ENCODE measurements around the gene PPP1R12B. TPM values are rescaled to one million over a fixed set of nuclear protein-coding genes. Genes with fewer than 3 reads are reported as not detected.
"Not testable (repeated sequence)": the region's sequence is repeated elsewhere in the genome, so short reads cannot be mapped to it uniquely, and the experiment has no call there.

The PPP1R12B gene
- total RNA-seq, 2 experiments from 2014 or later, result 19.1 to 23.5 TPM

GRCh38 chr1:202468695-202469094 lies 120.2 kb downstream of the PPP1R12B start:
- H3K27ac ChIP-seq (ENCODE audit: low read depth, low read length, poor library complexity, severe bottlenecking); H3K4me1 ChIP-seq (ENCODE audit: insufficient read depth, low read length, poor library complexity, severe bottlenecking); POLR2A ChIA-PET; H3K4me2 ChIP-seq (ENCODE audit: low read length); H3K9me3 ChIP-seq (ENCODE audit: low read length); DNase-seq (ENCODE audit: low spot score); intact Hi-C loops (cut with micrococcal nuclease; ENCODE audit: unreplicated experiment); H3K79me2 ChIP-seq (ENCODE audit: insufficient read depth, low read depth, low read length); BruUV-seq (replicated peaks); H2AFZ ChIP-seq (ENCODE audit: low read length); H3K4me3 ChIP-seq (ENCODE audit: low read depth, low read length, poor library complexity, severe bottlenecking); H3K9me2 ChIP-seq (ENCODE audit: insufficient read depth, low read length); H4K20me1 ChIP-seq (ENCODE audit: insufficient read depth, low read length); H3K36me3 ChIP-seq (ENCODE audit: insufficient read depth, low read length): not testable (repeated sequence)
- CTCF ChIA-PET (ENCODE audit: unreplicated experiment), result interaction anchor here (0.5 kb wide), 1 partner anchor 106 kb away, joined by 4 read pairs; no protein-coding TSS in a partner anchor

- H4K20me1 ChIP-seq (ENCODE audit: insufficient read depth, low read length); intact Hi-C loops (cut with micrococcal nuclease; ENCODE audit: unreplicated experiment); H3K9me2 ChIP-seq (ENCODE audit: insufficient read depth, low read length); DNase-seq (ENCODE audit: low spot score); H3K4me3 ChIP-seq (ENCODE audit: low read depth, low read length, poor library complexity, severe bottlenecking); H3K4me1 ChIP-seq (ENCODE audit: insufficient read depth, low read length, poor library complexity, severe bottlenecking); BruUV-seq (replicated peaks); H2AFZ ChIP-seq (ENCODE audit: low read length); H3K4me2 ChIP-seq (ENCODE audit: low read length); H3K27ac ChIP-seq (ENCODE audit: low read depth, low read length, poor library complexity, severe bottlenecking); H3K36me3 ChIP-seq (ENCODE audit: insufficient read depth, low read length); CTCF ChIA-PET (ENCODE audit: unreplicated experiment); H3K9me3 ChIP-seq (ENCODE audit: low read length); H3K79me2 ChIP-seq (ENCODE audit: insufficient read depth, low read depth, low read length): not testable (repeated sequence)
- POLR2A ChIA-PET, result interaction anchor here (0.6 kb wide), 1 partner anchor 1474 kb away, joined by 5 read pairs; no protein-coding TSS in a partner anchor
Observed at GRCh38 chr1:202469123-202469522, 120.6 kb downstream of the PPP1R12B start.

- no TSS peak for BruUV-seq (replicated peaks)
- intact Hi-C loops (cut with micrococcal nuclease; ENCODE audit: unreplicated experiment), result no loop called here
- H3K4me3 ChIP-seq (ENCODE audit: low read depth, low read length, poor library complexity, severe bottlenecking), result no peak overlapping the region
Observed at GRCh38 chr1:202471246-202471645, 122.7 kb downstream of the PPP1R12B start.

GRCh38 chr1:202472347-202473124 lies 124.0 kb downstream of the PPP1R12B start:
- BruUV-seq (replicated peaks); CTCF ChIA-PET (ENCODE audit: unreplicated experiment); H3K4me1 ChIP-seq (ENCODE audit: insufficient read depth, low read length, poor library complexity, severe bottlenecking); H3K36me3 ChIP-seq (ENCODE audit: insufficient read depth, low read length); H3K9me3 ChIP-seq (ENCODE audit: low read length); H3K4me2 ChIP-seq (ENCODE audit: low read length); DNase-seq (ENCODE audit: low spot score); H4K20me1 ChIP-seq (ENCODE audit: insufficient read depth, low read length); H2AFZ ChIP-seq (ENCODE audit: low read length); intact Hi-C loops (cut with micrococcal nuclease; ENCODE audit: unreplicated experiment); H3K9me2 ChIP-seq (ENCODE audit: insufficient read depth, low read length); H3K79me2 ChIP-seq (ENCODE audit: insufficient read depth, low read depth, low read length); H3K4me3 ChIP-seq (ENCODE audit: low read depth, low read length, poor library complexity, severe bottlenecking); H3K27ac ChIP-seq (ENCODE audit: low read depth, low read length, poor library complexity, severe bottlenecking): not testable (repeated sequence)
- POLR2A ChIA-PET, result interaction anchor here (1.2 kb wide), 1 partner anchor 34 kb away, joined by 3 read pairs; no protein-coding TSS in a partner anchor

More at GRCh38 chr1:202471246-202471645, 122.7 kb downstream of the PPP1R12B start:
- Histone ChIP-seq H3K4me1 (ENCODE audit: insufficient read depth, low read length, poor library complexity, severe bottlenecking) (no peaks in the 10 kb centered on the region), H3K27ac (ENCODE audit: low read depth, low read length, poor library complexity, severe bottlenecking) (no peak overlapping the region), H3K79me2 (ENCODE audit: insufficient read depth, low read depth, low read length) (no peaks in the 10 kb centered on the region), H3K9me2 (ENCODE audit: insufficient read depth, low read length) (no peaks in the 10 kb centered on the region), H3K4me2 (ENCODE audit: low read length) (no peak overlapping the region), H4K20me1 (ENCODE audit: insufficient read depth, low read length) (no peaks in the 10 kb centered on the region), H3K9me3 (ENCODE audit: low read length) (no peaks in the 10 kb centered on the region), H2AFZ (ENCODE audit: low read length) (no peak overlapping the region), H3K36me3 (ENCODE audit: insufficient read depth, low read length) (no peaks in the 10 kb centered on the region)
- TF ChIP-seq CTCF (conservative IDR thresholded peaks at IDR 0.05; ENCODE audit: low read length), result no peak
- no peak for TF ChIP-seq EZH2phosphoT487 (IDR thresholded peaks at IDR 0.05; ENCODE audit: borderline replicate concordance, low read depth, low read length)
- POLR2A ChIA-PET, result no interaction called here
- CTCF ChIA-PET (ENCODE audit: unreplicated experiment), result no interaction called here
- no peak for DNase-seq (ENCODE audit: low spot score)

- CTCF ChIA-PET (ENCODE audit: unreplicated experiment), result not testable (repeated sequence)
Observed at GRCh38 chr1:202473266-202474045, 125.0 kb downstream of the PPP1R12B start.

More at GRCh38 chr1:202473266-202474045, 125.0 kb downstream of the PPP1R12B start:
- H3K4me2 ChIP-seq (ENCODE audit: low read length); H3K27ac ChIP-seq (ENCODE audit: low read depth, low read length, poor library complexity, severe bottlenecking); H3K4me3 ChIP-seq (ENCODE audit: low read depth, low read length, poor library complexity, severe bottlenecking); H3K9me3 ChIP-seq (ENCODE audit: low read length); BruUV-seq (replicated peaks); DNase-seq (ENCODE audit: low spot score); H3K9me2 ChIP-seq (ENCODE audit: insufficient read depth, low read length); H3K79me2 ChIP-seq (ENCODE audit: insufficient read depth, low read depth, low read length); H4K20me1 ChIP-seq (ENCODE audit: insufficient read depth, low read length); H3K36me3 ChIP-seq (ENCODE audit: insufficient read depth, low read length); intact Hi-C loops (cut with micrococcal nuclease; ENCODE audit: unreplicated experiment); H2AFZ ChIP-seq (ENCODE audit: low read length); H3K4me1 ChIP-seq (ENCODE audit: insufficient read depth, low read length, poor library complexity, severe bottlenecking): not testable (repeated sequence)
- POLR2A ChIA-PET, result interaction anchor here (0.5 to 1.2 kb wide), 2 partner anchors 33 to 209 kb away, joined by 3 read pairs; no protein-coding TSS in a partner anchor

Measured in OCI-LY7 (cell line).